HUES6 (cell line): ENCODE data around the gene PRKCB.

Experiments
- H3K27ac ChIP-seq: 2 replicates; pipeline ENCODE4 v1.7.0; 2013; ENCODE audit warnings: low read depth, mild to moderate bottlenecking, low read length, inconsistent platforms
- H3K27me3 ChIP-seq: 2 replicates; pipeline ENCODE4 v1.6.1; 2013; ENCODE audit warnings: low read length; ENCODE audit not compliant: control insufficient read depth, insufficient read depth
- H3K36me3 ChIP-seq: 2 replicates; pipeline ENCODE4 v1.6.1; 2013; ENCODE audit warnings: low read length; ENCODE audit not compliant: control insufficient read depth, insufficient read depth
- H3K4me1 ChIP-seq: 2 replicates; pipeline ENCODE4 v1.6.1; 2013; ENCODE audit warnings: low read length; ENCODE audit not compliant: control insufficient read depth, insufficient read depth
- H3K4me3 ChIP-seq: 2 replicates; pipeline ENCODE4 v1.5.1; 2013; ENCODE audit warnings: low read depth, low read length
- H3K9ac ChIP-seq: one replicate; pipeline ENCODE4 v1.6.1; 2013; ENCODE audit warnings: mild to moderate bottlenecking, low read length
- H3K9me3 ChIP-seq: 2 replicates; pipeline ENCODE4 v1.6.1; 2013; ENCODE audit warnings: low read depth, low read length; ENCODE audit not compliant: control insufficient read depth, insufficient read depth

Gene PRKCB

DNA sequence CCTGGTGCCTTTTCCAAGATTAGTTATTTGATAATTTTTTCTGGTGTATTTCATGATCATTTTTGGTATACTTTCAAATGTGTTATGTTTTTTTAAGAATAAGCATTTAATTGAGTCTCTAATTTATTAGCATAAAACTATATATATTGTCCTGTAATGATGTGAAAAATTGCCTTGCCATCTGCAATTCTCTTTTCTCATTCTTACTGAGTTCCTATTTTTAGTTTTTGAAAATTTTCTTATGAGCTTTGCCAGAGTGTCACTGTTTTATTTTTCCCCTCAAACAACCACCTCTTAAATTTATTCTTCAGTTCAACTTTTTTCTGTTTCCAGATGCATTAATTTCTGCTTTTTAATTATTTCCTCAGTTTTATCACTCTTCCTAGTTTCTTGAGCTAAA lies 59.3 kb downstream of the PRKCB start:
- Histone ChIP-seq H3K4me3 (no peak overlapping the region), H3K27ac (no peak overlapping the region), H3K9ac (no peak overlapping the region), H3K4me1 (no peaks in the 10 kb centered on the region), H3K36me3 (no peaks in the 10 kb centered on the region), H3K27me3 (no peaks in the 10 kb centered on the region; the same call in none of the 2 replicates), H3K9me3 (no peaks in the 10 kb centered on the region)

DNA sequence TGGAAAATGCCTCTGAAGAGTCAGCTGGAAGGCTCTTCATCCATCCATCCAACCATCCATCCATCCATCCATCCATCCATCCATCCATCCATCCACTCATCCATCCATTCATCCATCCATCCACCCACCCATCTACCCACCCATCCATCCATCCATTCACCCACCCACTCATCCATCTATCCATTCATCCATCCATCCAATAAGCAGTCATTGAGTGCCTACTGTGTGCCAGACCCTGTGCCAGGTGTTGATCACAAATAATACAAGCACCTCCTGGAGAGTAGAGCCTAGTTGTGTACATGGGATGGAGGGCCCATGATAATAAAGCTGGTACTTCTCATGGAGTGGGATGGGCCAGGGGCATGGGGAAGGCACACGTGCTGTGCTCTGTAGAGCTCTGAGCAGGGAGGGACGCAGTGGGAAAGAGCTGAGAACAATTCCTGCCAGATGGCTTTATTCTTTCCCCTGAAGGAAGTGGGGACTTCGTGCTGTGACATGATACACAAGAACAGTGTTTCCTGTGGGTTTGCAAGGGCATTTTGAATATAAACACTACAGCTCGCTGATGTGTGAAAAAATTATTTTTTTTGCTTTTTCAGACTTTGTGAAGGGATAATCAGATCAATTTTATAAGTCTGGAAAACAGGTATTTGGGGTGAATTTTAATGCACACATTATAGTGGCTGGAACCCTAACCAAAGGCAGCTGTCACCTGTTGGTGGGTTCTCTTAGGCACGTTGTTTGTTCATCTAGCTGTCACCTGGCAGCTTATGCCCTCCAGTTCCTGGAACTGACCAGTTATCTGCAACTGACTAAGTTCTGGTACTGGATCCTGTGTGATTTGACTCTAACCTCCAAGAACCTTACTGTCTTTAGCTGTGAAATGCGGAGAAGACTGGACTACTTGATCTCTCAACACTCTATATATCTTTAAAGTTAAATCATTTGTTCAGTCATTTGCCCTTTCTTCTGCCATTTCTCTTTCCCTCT lies 61.3 kb downstream of the PRKCB start:
- H3K4me1 ChIP-seq: peaks cover 11% of the 10 kb centered on the region
- H3K27ac ChIP-seq: no peak overlapping the region
- H3K36me3 ChIP-seq: no peaks in the 10 kb centered on the region
- no peaks in the 10 kb centered on the region for H3K9me3 ChIP-seq
- H3K4me3 ChIP-seq: no peak overlapping the region
- H3K9ac ChIP-seq: no peak overlapping the region
- H3K27me3 ChIP-seq: no peaks in the 10 kb centered on the region; the same call in none of the 2 replicates

DNA sequence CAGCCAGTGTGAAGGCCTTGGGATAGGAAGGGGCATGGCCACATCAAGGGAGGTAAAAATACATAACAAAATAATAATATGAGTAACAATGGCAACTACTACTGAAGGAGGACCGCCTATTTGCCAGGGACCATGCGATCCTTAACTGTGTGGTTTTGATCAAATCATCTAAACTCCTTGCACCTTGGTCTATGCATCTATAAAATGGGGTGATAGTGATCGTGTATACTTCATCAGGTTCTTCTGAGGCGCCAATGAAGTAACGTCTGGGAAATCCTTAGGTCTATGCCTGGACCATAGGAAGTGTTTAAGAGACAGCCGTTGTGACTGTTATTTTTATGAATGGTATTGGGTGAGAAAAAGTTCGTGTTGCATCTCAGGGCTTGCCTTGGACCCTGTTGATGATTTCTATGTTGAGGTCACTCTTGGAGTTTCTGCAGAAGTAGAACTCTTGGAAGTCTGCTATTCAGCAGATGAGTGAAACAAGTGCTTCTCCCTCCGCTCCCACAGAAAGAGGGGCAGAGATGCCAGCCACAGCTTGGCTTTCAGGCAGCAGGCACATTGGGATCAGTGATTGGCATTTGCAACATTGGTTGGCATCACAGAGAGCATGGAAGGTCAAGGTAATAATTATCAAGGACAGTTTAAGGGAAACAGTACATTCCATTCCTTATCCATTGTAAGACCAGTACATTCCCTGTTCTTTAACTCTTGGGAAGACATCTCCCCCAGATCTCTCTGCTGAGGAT lies 63.1 kb downstream of the PRKCB start:
- no peaks in the 10 kb centered on the region for H3K9me3 ChIP-seq
- H3K4me1 ChIP-seq: peaks cover 11% of the 10 kb centered on the region
- no peak overlapping the region for H3K4me3 ChIP-seq
- H3K27me3 ChIP-seq: no peaks in the 10 kb centered on the region; the same call in none of the 2 replicates
- no peak overlapping the region for H3K9ac ChIP-seq
- H3K36me3 ChIP-seq: no peaks in the 10 kb centered on the region
- H3K27ac ChIP-seq: no peak overlapping the region

DNA sequence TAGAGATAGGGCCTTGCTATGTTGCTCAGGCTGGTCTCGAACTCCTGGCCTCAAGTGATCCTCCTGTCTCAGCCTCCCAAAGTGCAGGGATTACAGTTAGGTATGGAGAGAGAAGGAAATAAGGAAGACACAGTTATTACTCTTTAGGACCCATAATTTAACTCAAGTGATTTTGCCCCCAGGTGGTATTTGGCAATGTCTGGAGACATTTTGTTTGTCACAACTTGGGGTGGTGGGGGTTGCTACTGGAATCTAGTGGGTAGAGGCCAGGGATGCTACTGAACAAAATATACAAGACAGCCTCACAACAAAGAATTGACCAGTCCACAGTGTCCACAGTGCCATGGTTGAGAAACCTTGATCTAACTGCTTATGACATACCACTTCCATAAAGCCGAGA lies 64.1 kb downstream of the PRKCB start:
- no peak overlapping the region for H3K4me3 ChIP-seq
- H3K27ac ChIP-seq: no peak overlapping the region
- peaks cover 13% of the 10 kb centered on the region for H3K4me1 ChIP-seq

DNA sequence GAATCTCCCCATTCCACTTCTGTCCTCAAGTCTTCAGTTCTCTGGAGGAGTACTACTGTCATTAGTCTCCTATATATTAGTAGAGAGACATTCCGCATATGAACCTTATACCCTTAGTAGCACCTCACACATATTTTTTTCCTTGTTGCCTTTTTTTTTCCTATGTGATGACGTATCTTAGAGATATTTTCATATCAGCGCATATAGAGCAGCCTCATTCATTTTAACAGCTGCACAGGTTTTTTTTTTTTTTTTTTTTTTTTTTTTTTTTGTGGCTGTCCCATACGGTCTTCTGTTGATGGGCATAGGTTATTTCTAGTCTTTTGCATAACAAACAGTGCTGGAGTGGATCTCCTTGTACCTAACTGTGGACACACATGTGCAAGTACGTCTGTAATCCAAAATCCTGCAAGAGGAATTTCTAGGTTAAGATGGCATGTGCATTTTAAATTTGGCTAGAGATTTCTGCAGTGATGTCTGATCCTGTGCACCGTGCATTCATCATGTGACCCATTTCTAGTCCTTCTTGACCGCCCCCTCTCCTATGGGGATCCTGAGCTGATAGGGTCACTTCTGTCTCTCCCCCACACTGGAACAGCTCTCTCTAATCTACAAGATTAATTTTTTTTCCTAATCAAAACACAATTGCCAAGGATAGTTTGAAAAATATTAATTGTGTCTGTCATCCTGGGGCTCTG lies 64.8 kb downstream of the PRKCB start:
- Histone ChIP-seq H3K9me3 (no peaks in the 10 kb centered on the region), H3K27ac (no peak overlapping the region), H3K9ac (no peak overlapping the region), H3K4me1 (peaks cover 18% of the 10 kb centered on the region), H3K36me3 (no peaks in the 10 kb centered on the region), H3K4me3 (no peak overlapping the region), H3K27me3 (no peaks in the 10 kb centered on the region; the same call in none of the 2 replicates)

More for the DNA sequence above, 64.1 kb downstream of the PRKCB start:
- no peaks in the 10 kb centered on the region; the same call in none of the 2 replicates for H3K27me3 ChIP-seq
- H3K9me3 ChIP-seq: no peaks in the 10 kb centered on the region
- no peak overlapping the region for H3K9ac ChIP-seq
- H3K36me3 ChIP-seq: no peaks in the 10 kb centered on the region

DNA sequence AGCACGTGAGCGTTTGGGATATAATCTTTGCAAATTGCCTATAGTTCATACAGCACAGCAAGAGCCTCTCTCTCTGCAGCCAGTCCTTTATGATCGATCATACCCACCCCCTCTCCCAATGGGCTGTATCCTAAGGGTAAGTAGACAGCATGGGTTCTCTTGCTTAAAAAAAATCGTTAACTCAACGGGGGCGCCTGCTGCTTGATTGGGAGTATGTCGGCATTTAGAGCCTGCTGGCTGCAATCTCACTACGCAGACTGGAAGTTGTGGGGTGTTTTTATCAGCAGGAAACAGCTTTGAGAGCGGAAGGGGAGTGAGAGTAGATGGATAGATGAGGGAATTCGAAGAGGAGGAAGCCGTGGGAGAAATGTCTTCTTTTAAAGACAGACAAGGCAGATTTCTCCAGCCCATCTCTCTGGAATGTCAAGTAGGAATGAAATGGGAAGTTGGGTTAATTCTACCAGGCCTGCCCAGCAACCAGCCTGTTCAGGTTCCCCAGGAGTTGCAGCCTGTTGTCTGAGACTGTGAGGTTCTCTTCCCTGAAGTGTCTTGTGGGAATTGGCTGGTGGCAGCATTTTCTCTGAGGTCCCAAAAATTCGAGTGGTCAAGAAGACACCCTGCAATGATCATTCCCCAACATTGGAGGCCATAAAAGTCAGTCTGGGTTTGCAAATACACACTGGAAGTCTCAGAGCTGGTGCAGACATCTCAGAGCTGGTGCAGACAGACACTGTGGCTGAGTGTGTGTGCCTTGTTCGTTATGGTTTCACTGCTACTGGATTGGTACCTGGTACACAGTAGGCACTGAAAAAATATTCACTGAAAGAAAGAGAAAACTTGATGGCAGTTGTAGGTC lies 65.6 kb downstream of the PRKCB start:
- H3K9ac ChIP-seq: no peak overlapping the region
- peaks cover 18% of the 10 kb centered on the region for H3K4me1 ChIP-seq
- no peaks in the 10 kb centered on the region for H3K36me3 ChIP-seq
- H3K4me3 ChIP-seq: no peak overlapping the region
- H3K9me3 ChIP-seq: no peaks in the 10 kb centered on the region
- H3K27me3 ChIP-seq: no peaks in the 10 kb centered on the region; the same call in none of the 2 replicates
- H3K27ac ChIP-seq: no peak overlapping the region

DNA sequence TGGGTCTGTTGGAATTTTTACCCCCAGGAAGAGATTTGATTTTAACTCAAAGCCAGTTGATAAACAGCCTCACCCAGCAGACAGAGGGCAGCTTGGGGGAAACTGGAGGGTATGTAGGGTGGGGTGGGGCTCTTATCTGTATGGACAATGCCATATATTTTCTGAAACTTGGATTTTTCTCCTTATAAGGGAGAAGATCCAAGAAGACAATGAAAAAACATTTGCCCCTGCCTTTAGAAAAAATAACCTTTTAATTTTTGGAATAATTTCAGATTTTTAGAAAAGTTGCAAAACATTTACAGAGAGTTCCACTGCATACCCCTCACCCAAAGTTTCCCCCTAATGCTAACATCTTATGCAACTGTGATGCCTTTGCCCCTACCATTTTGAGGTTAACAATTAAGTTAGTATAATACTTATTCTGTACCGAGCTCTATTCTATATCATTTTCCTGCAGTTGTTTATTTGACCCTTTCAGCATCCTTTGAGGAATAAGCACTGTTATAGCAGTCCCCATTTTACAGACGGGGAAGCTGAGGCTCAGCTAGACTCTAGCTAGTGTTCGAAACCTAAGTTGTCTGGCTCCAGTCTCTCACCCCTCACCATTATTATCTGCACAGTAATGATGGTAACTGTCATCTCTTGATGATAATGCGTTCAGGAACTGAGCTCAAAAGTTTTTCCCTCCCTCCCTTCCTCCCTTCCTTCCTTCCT lies 66.4 kb downstream of the PRKCB start:
- no peaks in the 10 kb centered on the region for H3K27me3 ChIP-seq
- H3K27ac ChIP-seq: no peak overlapping the region
- no peak overlapping the region for H3K9ac ChIP-seq
- no peaks in the 10 kb centered on the region for H3K36me3 ChIP-seq
- peaks cover 18% of the 10 kb centered on the region for H3K4me1 ChIP-seq
- no peaks in the 10 kb centered on the region for H3K9me3 ChIP-seq
- H3K4me3 ChIP-seq: no peak overlapping the region

DNA sequence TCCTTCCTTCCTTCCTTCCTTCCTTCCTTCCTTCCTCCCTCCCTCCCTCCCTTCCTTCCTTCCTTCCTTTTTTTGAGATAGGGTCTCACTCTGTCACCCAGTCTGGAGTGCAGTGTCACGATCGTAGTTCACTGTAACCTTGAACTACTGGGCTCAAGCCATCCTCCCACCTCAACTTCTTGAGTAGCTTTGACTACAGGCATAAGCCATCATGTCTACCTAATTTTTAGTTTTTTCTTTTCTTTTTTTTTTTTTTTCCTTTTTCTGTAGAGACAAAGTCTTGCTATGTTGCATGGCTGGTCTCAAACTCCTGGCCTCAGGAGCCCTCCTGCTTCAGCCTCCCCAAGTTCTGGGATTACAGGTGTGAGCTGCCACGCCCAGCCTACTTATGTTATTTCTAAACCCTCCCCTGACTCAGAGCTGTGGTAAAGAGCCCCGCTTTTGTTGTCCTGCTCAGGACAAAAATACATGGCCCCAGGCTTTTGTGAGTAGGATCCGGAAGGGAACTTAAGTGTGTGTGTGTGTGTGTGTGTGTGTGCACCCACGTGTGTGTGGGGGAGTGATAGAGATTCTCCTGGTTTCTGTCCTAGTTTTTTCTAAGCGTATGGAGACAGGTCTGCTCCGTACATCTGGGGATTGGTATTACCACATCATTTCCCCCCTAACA lies 67.1 kb downstream of the PRKCB start:
- no peak overlapping the region for H3K27ac ChIP-seq
- no peak overlapping the region for H3K4me3 ChIP-seq
- H3K9me3 ChIP-seq: no peaks in the 10 kb centered on the region
- peaks cover 18% of the 10 kb centered on the region for H3K4me1 ChIP-seq
- no peak overlapping the region for H3K9ac ChIP-seq
- H3K27me3 ChIP-seq: no peaks in the 10 kb centered on the region
- H3K36me3 ChIP-seq: no peaks in the 10 kb centered on the region

DNA sequence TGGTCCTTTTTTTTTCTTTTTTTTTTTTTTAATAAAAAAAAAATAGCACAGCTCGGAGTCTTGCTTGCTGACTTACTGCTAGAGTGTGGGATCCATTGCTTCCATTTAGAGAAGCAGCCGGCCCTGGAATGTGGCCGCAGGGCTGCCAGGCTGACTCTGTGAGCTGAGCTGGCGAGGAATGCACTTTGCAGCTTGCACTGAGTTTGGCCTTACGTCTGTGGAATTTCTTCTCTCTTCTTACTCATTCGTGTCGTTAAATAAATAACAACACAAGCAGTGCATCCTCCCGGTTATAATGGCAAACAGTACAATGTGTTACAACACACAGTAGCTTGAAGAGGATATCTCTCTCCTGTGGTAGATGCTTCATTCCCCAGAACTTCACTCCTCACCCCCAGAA lies 69.2 kb downstream of the PRKCB start:
- peaks cover 18% of the 10 kb centered on the region for H3K4me1 ChIP-seq
- H3K9me3 ChIP-seq: no peaks in the 10 kb centered on the region
- no peak overlapping the region for H3K4me3 ChIP-seq
- no peak overlapping the region for H3K9ac ChIP-seq
- H3K27me3 ChIP-seq: no peaks in the 10 kb centered on the region
- no peak overlapping the region for H3K27ac ChIP-seq
- H3K36me3 ChIP-seq: no peaks in the 10 kb centered on the region
